K562 (cell line): ENCODE results near the gene ICA1L. TPM values are rescaled to one million over a fixed set of nuclear protein-coding genes. Genes with fewer than 3 reads are reported as not detected.

ENCODE experiments used
- ARID1B ChIP-seq: fragments of 450-650 bp; IDR thresholded peaks from 2 replicates; pipeline ENCODE4 v1.6.1; 2016; ENCODE audit warnings: antibody characterized with exemption, mild to moderate bottlenecking, inconsistent platforms
- BRCA1 ChIP-seq, 2 experiments: fragments of 450-650 bp in 1 of 2; sonication (generic) in 1 of 2; formaldehyde crosslinking in 1 of 2; IDR thresholded peaks; 2 replicates each; pipeline versions ENCODE4 v1.5.0 to v1.6.1; 2017 to 2020; ENCODE audit warnings: mild to moderate bottlenecking in 1 of 2, missing genetic modification reagents in 1 of 2
- CHCHD3 ChIP-seq: fragments of 250-450 bp; sonication (Bioruptor Pico); IDR thresholded peaks from 2 replicates; pipeline ENCODE4 v2.1.2; 2022; ENCODE audit warnings: mild to moderate bottlenecking
- CTCFL ChIP-seq: IDR thresholded peaks from 2 replicates; pipeline ENCODE4 v1.6.1; 2011; ENCODE audit warnings: borderline replicate concordance, low read depth, mild to moderate bottlenecking, moderate library complexity, low read length; ENCODE audit not compliant: insufficient read depth, poor library complexity, severe bottlenecking
- ETV6 ChIP-seq, 3 experiments: fragments of 150-350 bp in 1 of 3; sonication (generic) in 1 of 3; formaldehyde crosslinking in 1 of 3; IDR thresholded peaks; 2 replicates each; pipeline versions ENCODE4 v1.6.1 to v1.8.0; 2014 to 2022; ENCODE audit warnings: borderline replicate concordance in 2 of 3, low read depth in 2 of 3, antibody characterized with exemption in 1 of 3, low read length in 1 of 3, mild to moderate bottlenecking in 1 of 3, missing genetic modification reagents in 1 of 3
- FOXO4 ChIP-seq: fragments of 450-650 bp; formaldehyde crosslinking; IDR thresholded peaks from 2 replicates; pipeline ENCODE4 v1.4.0; 2020; ENCODE audit warnings: mild to moderate bottlenecking, moderate library complexity
- GABPA ChIP-seq: fragments of 200-800 bp; sonication (Bioruptor generic); conservative IDR thresholded peaks from 2 replicates; pipeline ENCODE4 v1.6.1; 2016; ENCODE audit warnings: low read depth, missing genetic modification characterization, missing compliant biosample characterization
- GABPB1 ChIP-seq: sonication (generic); formaldehyde crosslinking; IDR thresholded peaks from 2 replicates; pipeline ENCODE4 v1.8.0; 2022; ENCODE audit warnings: mild to moderate bottlenecking, missing genetic modification reagents
- GTF2F1 ChIP-seq: IDR thresholded peaks from 2 replicates; pipeline ENCODE4 v1.6.1; 2011; ENCODE audit warnings: low read depth, low read length, improper control_type of control experiment
- HLTF ChIP-seq: fragments of 450-650 bp; IDR thresholded peaks from 2 replicates; pipeline ENCODE4 v1.6.1; 2016
- HMGN3 ChIP-seq: IDR thresholded peaks from 2 replicates; pipeline ENCODE4 v1.6.1; 2011; ENCODE audit warnings: borderline replicate concordance, low read depth, mild to moderate bottlenecking, mixed read lengths, low read length; ENCODE audit not compliant: insufficient read length; ENCODE audit errors: extremely low read depth
- HNRNPL ChIP-seq: fragments of 200-400 bp; formaldehyde crosslinking; IDR thresholded peaks from 2 replicates; pipeline ENCODE4 v1.6.1; 2017; ENCODE audit warnings: low read depth, mild to moderate bottlenecking, low read length
- HNRNPLL ChIP-seq: fragments of 200-400 bp; formaldehyde crosslinking; IDR thresholded peaks from 2 replicates; pipeline ENCODE4 v1.6.1; 2017; ENCODE audit warnings: low read length, low read depth, mild to moderate bottlenecking; ENCODE audit not compliant: poor library complexity, severe bottlenecking
- KAT7 ChIP-seq: sonication (generic); formaldehyde crosslinking; IDR thresholded peaks from 2 replicates; pipeline ENCODE4 v1.8.0; 2022; ENCODE audit warnings: missing genetic modification reagents, mild to moderate bottlenecking, borderline replicate concordance
- LCOR ChIP-seq: sonication (generic); formaldehyde crosslinking; IDR thresholded peaks from 2 replicates; pipeline ENCODE4 v1.8.0; 2022; ENCODE audit warnings: mild to moderate bottlenecking, missing genetic modification reagents
- MLX ChIP-seq, 2 experiments: fragments of 450-650 bp in 1 of 2; sonication (generic) in 1 of 2; formaldehyde crosslinking; conservative IDR thresholded peaks; 2 replicates each; pipeline versions ENCODE4 v1.4.0 to v1.8.1; 2020 to 2022; ENCODE audit warnings: mild to moderate bottlenecking in 1 of 2, missing genetic modification reagents in 1 of 2
- PHF20 ChIP-seq: fragments of 450-650 bp; IDR thresholded peaks from 2 replicates; pipeline ENCODE4 v1.6.1; 2018; ENCODE audit not compliant: partially characterized antibody
- SPI1 ChIP-seq: IDR thresholded peaks from 2 replicates; pipeline ENCODE4 v1.6.1; 2011; ENCODE audit warnings: low read depth, low read length, control low read depth, borderline replicate concordance
- ZNF133 ChIP-seq: fragments of 250-450 bp; sonication (Bioruptor Pico); IDR thresholded peaks from 2 replicates; pipeline ENCODE4 v1.4.0; 2020; ENCODE audit warnings: mild to moderate bottlenecking
- ZNF282 ChIP-seq: sonication (generic); formaldehyde crosslinking; IDR thresholded peaks from 2 replicates; pipeline ENCODE4 v1.8.1; 2023; ENCODE audit warnings: missing genetic modification reagents
- ZNF311 ChIP-seq: fragments of 250-450 bp; sonication (Bioruptor Pico); IDR thresholded peaks from 2 replicates; pipeline ENCODE4 v1.4.0; 2020; ENCODE audit warnings: mild to moderate bottlenecking, moderate library complexity
- ZNF695 ChIP-seq: fragments of 450-650 bp; formaldehyde crosslinking; IDR thresholded peaks from 2 replicates; pipeline ENCODE4 v1.4.0; 2020; ENCODE audit warnings: mild to moderate bottlenecking, moderate library complexity
- polyA plus RNA-seq, 8 experiments: library from polyadenylated mRNA; depleted of rRNA in 4 of 8; stranded (reverse) in 5 of 8; unstranded in 3 of 8; fragments of >200 nt; fragmentation: Nextera tagmentation in 2 of 8; fragmentation: Illumina TruSeq in 1 of 8; extraction: Ambion mirVana in 2 of 8; extraction: Trizol in 1 of 8; gene quantifications; 2 replicates each; pipeline versions ENCODE4 v1.2.1 to v1.2.3, GENCODE V29; 2011 to 2014; ENCODE audit warnings: inconsistent platforms in 1 of 8, missing spikeins in 1 of 8
- total RNA-seq, 7 experiments: library from RNA; depleted of rRNA in 6 of 7; stranded (reverse); fragments of >200 nt in 6 of 7; fragmentation: Illumina TruSeq in 2 of 7; extraction: Trizol in 2 of 7; gene quantifications; 2 replicates each; pipeline versions ENCODE4 v1.2.1 to v1.2.3, GENCODE V29; 2011 to 2021; ENCODE audit warnings: low replicate concordance in 1 of 7

The ICA1L gene
- total and polyA plus RNA-seq, 9 of the 15 experiments (the other 6 are each of a cell fraction or from before 2014, with no cell fraction given) = 0.57 to 1.7 (median 1.1) TPM

- TF ChIP-seq BRCA1 (IDR thresholded peaks at IDR 0.05) = no peak
- no peak for TF ChIP-seq BRCA1 (CRISPR knock-in tag; IDR thresholded peaks at IDR 0.05)
- TF ChIP-seq ZNF133 (CRISPR knock-in tag) = no peak
- no peak for TF ChIP-seq MLX (CRISPR knock-in tag; conservative IDR thresholded peaks at IDR 0.05)
- no peak for TF ChIP-seq FOXO4 (CRISPR knock-in tag)
- no peak for TF ChIP-seq SPI1
- no peak for TF ChIP-seq CTCFL
- no peak for TF ChIP-seq ZNF282
- 0 out of 2 replicates have a peak, but pooled peaks have one; percentile 38 for TF ChIP-seq KAT7
- no peak for TF ChIP-seq ETV6 (IDR thresholded peaks at IDR 0.05; ENCODE audit: borderline replicate concordance in 1 of 2, low read depth in 2 of 2, low read length in 1 of 2)
- TF ChIP-seq ETV6 (CRISPR knock-in tag; IDR thresholded peaks at IDR 0.05; ENCODE audit: borderline replicate concordance) = no peak
- TF ChIP-seq GTF2F1 = no peak
- peak; percentile 23; the same call in 1 of the 2 replicates for TF ChIP-seq GABPA (tag)
- TF ChIP-seq ZNF311 (CRISPR knock-in tag) = no peak
- TF ChIP-seq HLTF = no peak
- peak; percentile 8 for TF ChIP-seq HMGN3
- peak; percentile 70 for TF ChIP-seq GABPB1 (CRISPR knock-in tag)
- no peak for TF ChIP-seq CHCHD3 (CRISPR knock-in tag)
- TF ChIP-seq ZNF695 (CRISPR knock-in tag) = no peak
- TF ChIP-seq PHF20 = no peak
- TF ChIP-seq HNRNPLL = peak; percentile 29
- no peak for TF ChIP-seq ARID1B
- no peak for TF ChIP-seq LCOR
- TF ChIP-seq HNRNPL = no peak
Observed at GRCh38 chr2:202871300-202872141, at the start of gene ICA1L (continued).
